GM18508 (cell line): ENCODE results near the gene TLE7.

Experiments used
- ATAC-seq: cut with Tn5 transposase; IDR thresholded peaks from one replicate; pipeline ENCODE4 v1.9.1; 2021; ENCODE audit warnings: moderate number of reproducible peaks; ENCODE audit not compliant: insufficient read depth, unreplicated experiment

Gene TLE7

DNA sequence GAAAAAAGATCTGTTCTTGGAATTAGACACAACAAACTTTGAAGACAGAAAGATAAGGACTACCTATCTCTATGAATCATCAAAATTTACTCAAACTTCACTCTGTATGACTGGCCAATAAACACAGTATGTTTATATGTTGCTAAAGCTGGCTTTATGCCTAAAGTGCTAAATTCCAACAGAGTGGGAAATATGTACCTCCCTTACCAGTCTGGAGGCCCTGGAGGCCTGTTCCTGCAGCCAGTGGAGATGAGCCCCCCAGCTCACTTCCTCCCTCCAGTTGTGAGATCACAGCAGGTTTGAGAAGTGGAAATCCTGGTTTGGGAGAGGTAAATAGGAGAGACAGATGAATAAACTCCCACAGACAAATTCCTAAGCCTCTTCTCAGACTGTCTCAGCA is 11.2 kb upstream of the TLE7 start:
- no peak for ATAC-seq

DNA sequence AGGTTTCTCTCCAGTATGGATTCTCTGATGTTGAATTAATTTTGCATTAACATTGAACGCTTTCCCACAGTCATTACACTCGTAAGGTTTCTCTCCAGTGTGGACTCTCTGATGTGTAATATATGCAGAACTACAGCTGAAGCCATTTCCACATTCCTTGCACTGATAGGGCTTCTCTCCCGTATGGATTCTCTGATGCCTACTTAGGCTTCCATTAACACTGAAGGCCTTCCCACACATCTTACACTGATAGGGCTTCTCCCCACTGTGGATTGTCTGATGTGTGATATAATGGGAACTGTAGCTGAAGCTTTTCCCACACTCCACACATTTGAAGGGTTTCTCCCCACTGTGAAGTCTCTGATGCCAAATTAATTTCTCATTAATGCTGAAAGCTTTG is 7.2 kb upstream of the TLE7 start:
- ATAC-seq = no peak

GRCh38 chr16:71448274-71448866 is 6.5 kb upstream of the TLE7 start:
- no peak for ATAC-seq

- ATAC-seq = no peak
Measured at GRCh38 chr16:71443714-71444113, 1.9 kb upstream of the TLE7 start.

GRCh38 chr16:71441348-71442050 is 355 bp downstream of the TLE7 start:
- no peak for ATAC-seq

- ATAC-seq = no peak
Measured at GRCh38 chr16:71440669-71441347, 1.0 kb downstream of the TLE7 start.

GRCh38 chr16:71439523-71439922 is 2.3 kb downstream of the TLE7 start:
- ATAC-seq = no peak

GRCh38 chr16:71436473-71436872 is 5.4 kb downstream of the TLE7 start:
- ATAC-seq = no peak

GRCh38 chr16:71432906-71433305 is 8.9 kb downstream of the TLE7 start:
- ATAC-seq = no peak

DNA sequence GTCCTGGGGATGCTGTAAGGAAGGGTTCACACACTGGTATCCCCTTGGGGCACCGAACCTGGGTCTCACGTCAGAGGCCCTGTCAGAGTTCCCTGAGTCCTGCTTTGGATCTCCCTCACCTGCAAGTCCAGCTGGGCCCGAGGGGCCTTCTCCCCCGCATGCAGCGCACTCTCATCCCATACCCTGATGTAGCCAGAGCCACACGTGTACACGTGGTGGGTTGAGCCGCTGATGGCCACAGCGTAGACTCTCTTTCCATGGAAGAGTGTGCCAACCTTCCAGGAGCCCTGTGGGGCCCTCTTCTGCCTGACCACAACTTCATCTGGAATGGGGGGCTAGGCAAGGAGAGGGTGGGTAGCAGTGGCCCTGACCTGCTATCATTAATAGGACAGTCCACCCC is 9.9 kb downstream of the TLE7 start:
- no peak for ATAC-seq

- no peak for ATAC-seq
Measured at GRCh38 chr16:71431176-71431575, 10.7 kb downstream of the TLE7 start.

DNA sequence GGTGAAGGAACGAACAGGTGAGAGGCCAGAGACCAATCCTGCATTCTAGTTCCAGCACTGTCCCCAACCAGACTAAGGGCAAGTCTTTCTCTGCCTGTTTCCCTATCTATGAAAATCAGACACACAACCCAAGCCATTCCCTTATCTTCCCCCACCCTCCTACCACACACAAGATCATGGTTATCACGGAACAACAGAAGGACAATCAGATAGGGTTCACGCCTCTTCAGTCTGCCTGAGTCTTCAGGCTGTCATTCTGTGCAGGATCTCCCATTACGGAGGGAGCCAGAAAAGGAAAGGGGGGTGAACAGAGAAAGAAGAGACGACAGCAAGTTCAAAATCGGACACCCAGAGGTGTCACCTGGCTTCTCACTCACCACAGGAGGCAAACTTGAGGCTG is 11.1 kb downstream of the TLE7 start:
- no peak for ATAC-seq

GRCh38 chr16:71429581-71429980 is 12.3 kb downstream of the TLE7 start:
- no peak for ATAC-seq

DNA sequence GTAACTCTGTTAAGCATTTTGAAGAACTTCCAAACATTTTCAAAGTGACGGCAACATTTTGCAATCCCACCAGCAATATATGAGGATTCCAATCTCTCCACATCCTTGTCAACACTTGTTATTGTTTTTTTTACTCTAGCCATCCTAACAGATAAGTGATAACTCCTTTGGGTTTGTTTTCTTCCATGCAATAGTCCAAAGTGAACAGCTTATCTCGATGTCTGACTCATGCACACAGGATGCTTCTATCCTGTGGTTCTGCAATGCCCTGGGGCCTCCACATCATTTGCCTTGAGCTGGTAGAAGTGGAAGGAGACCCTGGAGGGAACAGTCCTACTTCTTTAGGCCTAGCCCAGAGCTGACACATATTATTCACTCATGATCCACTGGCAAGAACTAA is 13.0 kb downstream of the TLE7 start:
- ATAC-seq = no peak

DNA sequence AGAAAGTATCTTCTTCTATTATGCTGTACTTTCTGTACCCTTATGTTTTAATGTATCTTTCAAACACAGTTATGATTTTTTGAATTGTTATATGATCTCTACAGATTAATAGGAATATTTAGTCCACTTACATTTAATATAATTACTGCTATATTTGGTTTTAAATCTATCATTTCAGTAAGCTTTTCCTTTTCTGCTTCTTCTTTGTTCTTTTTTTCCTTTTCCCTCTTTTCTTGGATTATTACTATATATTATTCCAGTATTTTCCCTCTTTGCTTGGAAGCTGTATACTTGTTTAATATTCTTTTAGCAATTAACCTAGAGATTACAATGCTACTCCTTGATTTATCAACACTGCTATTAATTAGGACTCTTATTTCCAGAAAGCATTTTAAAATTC is 13.5 kb downstream of the TLE7 start:
- no peak for ATAC-seq

GRCh38 chr16:71426880-71427615 is 14.8 kb downstream of the TLE7 start:
- ATAC-seq = no peak

DNA sequence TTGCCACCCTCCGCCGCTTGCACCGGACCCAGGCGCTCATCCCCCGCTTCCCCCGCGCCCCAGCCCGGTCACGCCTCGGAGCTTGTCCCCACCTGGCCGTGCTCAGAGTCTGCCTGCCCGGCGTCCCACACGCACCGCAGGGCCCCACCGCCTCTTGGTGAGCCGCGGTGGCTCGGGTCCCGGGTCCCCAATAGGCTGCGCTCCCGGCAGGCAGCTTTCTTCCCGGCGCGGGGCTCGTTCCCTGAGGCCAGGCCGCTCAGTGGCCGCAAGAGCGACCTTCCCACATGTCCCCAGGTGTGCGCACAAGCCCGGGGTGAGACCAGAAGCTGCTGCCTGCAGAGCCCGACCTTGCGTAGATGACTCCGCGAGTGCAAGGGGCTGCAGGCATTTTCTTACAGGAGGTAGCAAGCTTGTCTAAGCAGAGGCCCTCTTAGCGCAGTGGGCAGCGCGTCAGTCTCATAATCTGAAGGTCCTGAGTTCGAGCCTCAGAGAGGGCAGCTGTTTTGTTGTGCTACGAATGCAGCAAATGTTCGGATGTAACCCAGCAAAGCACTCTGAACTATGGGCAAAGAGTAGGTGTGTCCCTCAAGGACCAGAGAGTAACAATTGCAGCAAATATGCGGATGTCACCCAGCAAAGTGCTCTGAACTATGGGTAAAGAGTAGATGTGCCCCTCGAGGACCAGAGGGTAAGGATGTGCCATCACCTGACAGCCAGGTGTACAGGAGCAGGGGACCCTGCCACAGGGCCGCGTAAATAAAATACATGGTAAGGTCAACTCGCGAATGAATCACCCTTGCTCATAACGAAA is 15.6 kb downstream of the TLE7 start:
- no peak for ATAC-seq

DNA sequence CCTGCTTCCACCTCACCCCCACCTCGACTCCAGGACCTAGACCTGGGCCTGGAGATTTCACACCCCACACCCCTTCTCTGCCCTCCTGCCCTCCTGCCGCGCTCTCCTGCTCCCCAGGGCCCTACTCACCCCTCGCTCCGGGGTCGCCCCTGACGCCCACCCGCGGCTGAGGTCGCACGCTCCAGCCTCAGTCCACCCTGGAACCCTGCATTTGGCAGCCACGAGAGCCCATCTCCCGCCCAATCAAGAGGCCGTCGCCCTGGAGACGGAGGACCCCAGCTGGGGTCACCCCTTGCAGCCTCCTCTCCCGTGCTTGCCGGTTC is 16.1 kb downstream of the TLE7 start:
- no peak for ATAC-seq

- ATAC-seq = no peak
Measured at GRCh38 chr16:71424626-71425025, 17.2 kb downstream of the TLE7 start.

- no peak for ATAC-seq
Measured at GRCh38 chr16:71423865-71424264, 18.0 kb downstream of the TLE7 start.
